Lower lobe of right lung (tissue), 2 donors: Measurements from ENCODE around the gene KXD1. TPM values are rescaled to one million over a fixed set of nuclear protein-coding genes. Genes with fewer than 3 reads are reported as not detected.
A peak's percentile ranks its signal among the peaks of the same experiment; 100 is the strongest.
"Not testable (repeated sequence)": the region's sequence is repeated elsewhere in the genome, so short reads cannot be mapped to it uniquely, and the experiment has no call there.

ENCODE experiments used
- ATAC-seq, 2 donors: fragments of 200-7000 bp; cut with Tn5 transposase; one replicate each; pipeline ENCODE4 v1.9.1; 2020 to 2022; ENCODE audit warnings: mild to moderate bottlenecking in 2 of 2, moderate library complexity in 2 of 2
- DNase-seq: peaks from one replicate; pipeline ENCODE4 v3.0.0-alpha.2; 2020
- H3K27ac ChIP-seq: fragments of 200-600 bp; one replicate; pipeline ENCODE4 v1.8.0; 2022
- H3K27me3 ChIP-seq: fragments of 200-600 bp; one replicate; pipeline ENCODE4 v1.8.0; 2022; ENCODE audit warnings: low read depth
- H3K36me3 ChIP-seq: fragments of 200-600 bp; one replicate; pipeline ENCODE4 v1.8.0; 2022; ENCODE audit warnings: mild to moderate bottlenecking
- H3K4me1 ChIP-seq: fragments of 200-600 bp; one replicate; pipeline ENCODE4 v1.8.0; 2022
- H3K4me3 ChIP-seq: fragments of 200-600 bp; one replicate; pipeline ENCODE4 v1.8.0; 2022; ENCODE audit warnings: mild to moderate bottlenecking
- H3K9me3 ChIP-seq: fragments of 200-600 bp; one replicate; pipeline ENCODE4 v1.8.0; 2022
- intact Hi-C: fragments of 100-400 bp; cut with DNase I; formaldehyde crosslinking; loops from one replicate; pipeline ENCODE4 v1.11.0; 2022
- total RNA-seq: library from RNA; stranded (reverse); fragmentation: NEBNext Ultra II Directional; extraction: Animal tissue kit (Norgen Biotek cat#: 25700); gene quantifications from one replicate; pipeline ENCODE4 v1.2.1, GENCODE V29; 2021
- TF ChIP-seq, protein P1 (sequence below): fragments of 200-600 bp; IDR thresholded peaks from one replicate; pipeline ENCODE4 v1.8.0; 2022; ENCODE audit warnings: antibody characterized with exemption, mild to moderate bottlenecking
- donor health status: DM: no; HTN: yes; CAD: no; lungs with severe emphysema.

Gene KXD1
- total RNA-seq, 1 donor from 2014 or later: 71.9 TPM

DNA sequence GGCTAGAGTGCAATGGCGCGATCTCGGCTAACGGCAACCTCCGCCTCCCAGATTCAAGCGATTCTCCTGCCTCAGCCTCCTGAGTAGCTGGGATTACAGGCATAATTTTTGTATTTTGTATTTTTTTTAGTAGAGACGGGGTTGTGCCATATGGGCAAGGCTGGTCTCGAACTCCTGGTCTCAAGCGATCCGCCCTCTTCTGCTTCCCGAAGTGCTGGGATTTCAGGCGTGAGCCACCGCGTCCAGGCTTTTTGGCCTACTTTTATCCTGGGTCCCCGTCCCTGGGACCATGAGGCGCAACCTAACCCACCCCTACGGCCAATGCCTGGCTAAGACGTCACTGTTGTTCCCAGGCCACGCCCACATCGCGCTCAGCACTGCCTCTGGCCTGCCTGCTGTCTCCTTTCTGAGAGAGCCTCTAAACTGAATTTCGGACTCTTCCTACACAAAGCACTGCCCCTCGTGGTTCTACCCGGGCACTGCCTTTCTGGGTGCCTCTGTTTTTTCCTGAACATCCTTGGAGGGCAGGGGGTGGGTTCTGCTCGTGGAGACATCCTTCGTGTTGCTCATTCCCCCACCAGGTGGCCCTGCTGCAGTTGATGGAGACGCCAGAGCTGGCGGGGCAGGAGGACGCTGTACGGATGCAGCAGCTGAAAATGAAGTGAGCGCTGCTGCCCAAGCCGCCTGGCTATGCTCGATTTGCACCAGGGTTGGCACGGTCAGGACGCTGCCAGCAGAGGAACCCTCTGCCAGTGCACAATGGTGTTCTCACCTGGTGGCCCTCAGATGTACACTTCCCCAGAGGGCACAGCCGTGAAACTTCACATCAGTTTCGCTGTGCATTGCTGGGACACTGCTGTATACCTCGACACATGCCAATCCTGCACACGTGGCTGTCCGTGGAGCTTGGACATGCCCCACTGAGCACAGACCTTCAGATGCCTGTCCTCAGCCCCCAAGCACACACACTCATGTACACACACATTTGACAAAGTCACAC lies 32.9 kb downstream of the KXD1 start:
- no peak for ATAC-seq
- Histone ChIP-seq H3K4me3 (no peak overlapping the region), H3K9me3 (no peaks in the 10 kb centered on the region), H3K27ac (no peak overlapping the region), H3K4me1 (peaks cover 40% of the 10 kb centered on the region), H3K27me3 (no peaks in the 10 kb centered on the region), H3K36me3 (peaks cover 10% of the 10 kb centered on the region)
- TF ChIP-seq, protein P1, sequence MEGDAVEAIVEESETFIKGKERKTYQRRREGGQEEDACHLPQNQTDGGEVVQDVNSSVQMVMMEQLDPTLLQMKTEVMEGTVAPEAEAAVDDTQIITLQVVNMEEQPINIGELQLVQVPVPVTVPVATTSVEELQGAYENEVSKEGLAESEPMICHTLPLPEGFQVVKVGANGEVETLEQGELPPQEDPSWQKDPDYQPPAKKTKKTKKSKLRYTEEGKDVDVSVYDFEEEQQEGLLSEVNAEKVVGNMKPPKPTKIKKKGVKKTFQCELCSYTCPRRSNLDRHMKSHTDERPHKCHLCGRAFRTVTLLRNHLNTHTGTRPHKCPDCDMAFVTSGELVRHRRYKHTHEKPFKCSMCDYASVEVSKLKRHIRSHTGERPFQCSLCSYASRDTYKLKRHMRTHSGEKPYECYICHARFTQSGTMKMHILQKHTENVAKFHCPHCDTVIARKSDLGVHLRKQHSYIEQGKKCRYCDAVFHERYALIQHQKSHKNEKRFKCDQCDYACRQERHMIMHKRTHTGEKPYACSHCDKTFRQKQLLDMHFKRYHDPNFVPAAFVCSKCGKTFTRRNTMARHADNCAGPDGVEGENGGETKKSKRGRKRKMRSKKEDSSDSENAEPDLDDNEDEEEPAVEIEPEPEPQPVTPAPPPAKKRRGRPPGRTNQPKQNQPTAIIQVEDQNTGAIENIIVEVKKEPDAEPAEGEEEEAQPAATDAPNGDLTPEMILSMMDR: no peak
- intact Hi-C loops: no loop called here
- DNase-seq: no peak

DNA sequence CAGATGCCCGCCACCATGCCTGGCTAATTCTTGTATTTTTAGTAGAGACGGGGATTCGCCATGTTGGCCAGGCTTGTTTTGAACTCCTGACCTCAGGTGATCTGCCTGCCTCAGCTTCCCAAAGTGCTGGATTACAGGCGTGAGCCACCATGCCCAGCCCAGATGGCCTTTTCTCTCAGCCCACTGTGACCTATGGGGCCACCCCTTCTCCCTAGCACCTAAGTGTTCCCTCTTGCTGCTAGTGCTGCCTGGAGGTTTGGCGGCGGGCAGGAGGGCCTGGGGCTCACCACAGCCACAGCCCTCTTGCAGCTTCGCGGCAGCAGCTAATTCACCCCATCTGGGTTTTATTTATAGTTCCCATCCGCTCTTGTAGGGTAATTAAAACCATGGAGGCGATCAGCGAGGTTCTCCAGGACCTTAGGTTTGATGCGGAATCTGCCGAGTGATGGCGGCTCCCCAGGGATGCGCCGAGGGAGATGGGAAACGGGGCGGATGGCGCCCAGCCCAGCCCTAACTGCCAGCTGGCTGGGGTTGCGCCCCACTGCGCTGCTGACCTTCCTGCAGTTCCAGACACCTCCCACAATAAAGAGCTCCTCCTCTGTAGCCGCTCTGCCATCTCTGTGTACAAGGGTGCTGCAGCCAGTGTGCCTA lies 34.2 kb downstream of the KXD1 start:
- peaks cover 10% of the 10 kb centered on the region for H3K36me3 ChIP-seq
- TF ChIP-seq, protein P1: no peak
- H3K27me3 ChIP-seq: no peaks in the 10 kb centered on the region
- ATAC-seq (no peak), DNase-seq (no peak)
- no peak overlapping the region for H3K4me3 ChIP-seq
- intact Hi-C loops: no loop called here
- no peak overlapping the region for H3K27ac ChIP-seq
- H3K9me3 ChIP-seq: no peaks in the 10 kb centered on the region
- H3K4me1 ChIP-seq: peaks cover 40% of the 10 kb centered on the region

DNA sequence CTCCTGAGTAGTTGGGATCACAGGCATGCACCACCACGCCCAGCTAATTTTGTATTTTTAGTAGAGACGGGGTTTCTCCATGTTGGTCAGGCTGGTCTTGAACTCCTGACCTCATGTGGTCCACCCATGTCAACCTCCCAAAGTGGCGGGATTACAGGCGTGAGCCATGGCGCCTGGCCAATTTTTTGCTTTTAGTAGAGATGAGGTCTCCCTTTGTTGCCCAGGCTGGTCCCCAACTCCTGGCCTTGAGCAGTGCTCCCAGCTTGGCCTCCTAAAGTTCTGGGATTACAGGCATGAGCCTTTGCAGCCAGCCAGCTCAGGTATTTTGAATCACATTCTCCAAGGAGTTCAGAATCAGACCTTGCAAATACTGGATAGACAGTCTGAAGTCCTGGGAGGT lies 35.1 kb downstream of the KXD1 start:
- H3K4me3 ChIP-seq, DNase-seq, H3K27ac ChIP-seq, H3K27me3 ChIP-seq, ATAC-seq, H3K9me3 ChIP-seq, intact Hi-C loops: not testable (repeated sequence)
- Histone ChIP-seq H3K4me1 (peaks cover 40% of the 10 kb centered on the region), H3K36me3 (peaks cover 10% of the 10 kb centered on the region)

DNA sequence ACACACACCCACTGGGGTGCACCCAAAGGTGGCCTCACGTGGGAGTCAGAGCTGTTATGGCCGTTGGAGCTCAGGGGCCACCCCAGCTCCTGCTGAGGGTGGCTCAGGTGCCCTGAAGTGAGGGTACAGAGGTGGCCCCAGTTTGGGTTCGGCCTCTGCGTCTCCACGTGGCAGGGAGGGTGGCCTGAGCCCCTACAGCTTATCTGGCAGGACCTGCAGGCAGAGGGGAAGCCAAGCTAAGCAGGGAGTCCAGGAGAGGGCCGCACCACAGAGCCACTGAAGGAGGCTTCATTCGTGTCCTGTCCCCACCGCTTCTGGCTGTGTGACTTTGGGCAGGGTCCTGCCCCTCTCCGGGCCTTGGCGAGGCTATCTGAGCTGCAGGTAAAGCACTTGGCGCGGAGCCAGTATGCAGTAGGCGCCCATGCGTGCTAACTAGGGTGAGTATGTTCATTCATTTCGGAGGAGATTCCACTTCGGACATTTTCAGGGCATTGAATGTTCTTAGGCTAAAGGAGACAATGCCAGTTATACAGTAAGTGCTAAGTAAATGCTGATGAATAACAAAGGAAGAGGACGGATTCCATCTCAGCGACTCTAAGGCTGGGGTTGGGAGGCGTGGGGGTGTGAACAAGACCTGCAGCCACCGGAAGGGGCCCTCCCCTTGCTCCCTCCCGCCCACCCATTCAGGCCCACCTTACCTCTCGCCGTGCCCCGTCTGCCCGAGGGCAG lies 35.9 kb downstream of the KXD1 start:
- TF ChIP-seq, protein P1: no peak
- Histone ChIP-seq H3K4me1 (peaks cover 35% of the 10 kb centered on the region), H3K27ac (no peak overlapping the region), H3K36me3 (peaks cover 10% of the 10 kb centered on the region), H3K27me3 (peaks cover 10% of the 10 kb centered on the region), H3K4me3 (peak overlapping the region; percentile 43), H3K9me3 (no peaks in the 10 kb centered on the region)
- ATAC-seq (no peak), DNase-seq (no peak)
- intact Hi-C loops: no loop called here

DNA sequence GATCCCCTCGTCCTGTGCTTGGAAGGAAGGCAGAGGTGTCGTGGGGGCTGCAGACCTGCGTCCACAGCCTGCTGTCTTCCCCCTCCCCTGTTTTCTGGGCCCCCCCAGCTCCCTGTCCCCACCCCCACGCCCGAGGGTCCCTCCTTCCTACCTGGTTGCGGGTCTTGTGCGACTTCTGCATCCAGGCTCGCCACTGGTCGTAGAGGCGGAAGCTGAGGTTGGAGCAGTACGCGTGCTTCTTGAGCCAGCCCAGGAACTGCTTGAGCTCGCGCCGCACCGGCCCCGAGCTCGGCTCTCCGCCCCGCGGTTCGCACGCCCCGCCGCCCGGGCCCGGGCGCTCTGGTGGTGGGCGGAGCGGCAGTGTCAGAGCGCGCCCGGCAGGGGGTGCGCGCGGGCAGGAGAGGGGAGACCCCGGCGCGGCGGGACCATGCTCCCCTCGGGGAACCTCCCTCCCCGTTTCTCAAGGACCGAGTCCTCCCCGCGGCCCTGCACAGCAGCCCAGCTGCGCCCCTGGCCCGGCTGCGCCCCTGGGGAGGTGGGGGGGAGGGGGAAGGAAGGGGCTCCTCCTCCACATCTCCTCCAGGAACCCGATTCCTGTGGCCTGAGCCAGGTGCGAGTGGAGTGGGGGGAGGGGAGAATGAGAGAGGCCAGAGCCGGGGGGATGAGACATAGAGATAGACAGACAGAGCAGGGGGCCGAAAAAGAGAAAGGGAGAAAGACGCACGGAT lies 36.6 kb downstream of the KXD1 start:
- peaks cover 10% of the 10 kb centered on the region for H3K36me3 ChIP-seq
- H3K27me3 ChIP-seq: peaks cover 17% of the 10 kb centered on the region
- peaks cover 33% of the 10 kb centered on the region for H3K4me1 ChIP-seq
- peak; percentile 76 for DNase-seq
- H3K4me3 ChIP-seq: peak overlapping the region; percentile 43
- no peaks in the 10 kb centered on the region for H3K9me3 ChIP-seq
- TF ChIP-seq, protein P1: peak; percentile 76
- no peak overlapping the region for H3K27ac ChIP-seq
- intact Hi-C loops: no loop called here
- ATAC-seq: peak; percentile 81 to 87
